H1 (cell line): Measurements from ENCODE around the gene OSTF1. TPM values are rescaled to one million over a fixed set of nuclear protein-coding genes. Genes with fewer than 3 reads are reported as not detected.

Source experiments
- CTCF ChIA-PET: fragments of 300-600 bp; sonication (Branson Sonifier 250); formaldehyde crosslinking; loops from one replicate; lab custom pipeline; 2021; ENCODE audit not compliant: partially characterized antibody; lab: Charles Lee
- POLR2A ChIA-PET: fragments of 300-600 bp; sonication (Branson Sonifier 250); formaldehyde crosslinking; loops from one replicate; lab custom pipeline; 2021; ENCODE audit warnings: inconsistent platforms; ENCODE audit not compliant: partially characterized antibody; lab: Charles Lee
- DNase-seq, 2 experiments: peaks; one replicate each; pipeline versions ENCODE4 v3.0.0 to v3.0.0-alpha.2; 2010 to 2022; ENCODE audit warnings: low spot score in 2 of 2, low read depth in 1 of 2, mixed read lengths in 1 of 2
- FAIRE-seq: peaks from 2 replicates; lab custom pipeline; 2011; peaks lifted over from hg19 to GRCh38; lab: Jason Lieb, UNC
- H2AFZ ChIP-seq: 2 replicates; pipeline ENCODE4 v1.8.1; 2012; ENCODE audit warnings: low read length, inconsistent platforms
- H2AK5ac ChIP-seq: 2 replicates; pipeline ENCODE4 v1.6.1; 2013; ENCODE audit warnings: low read depth, low read length
- H2BK120ac ChIP-seq: replicated peaks from 2 replicates; pipeline ENCODE3; 2013; ENCODE audit warnings: low read depth, low read length, inconsistent platforms
- H2BK12ac ChIP-seq: 2 replicates; pipeline ENCODE4 v1.6.1; 2013; ENCODE audit warnings: low read depth, low read length
- H2BK15ac ChIP-seq: 2 replicates; pipeline ENCODE4 v1.6.1; 2013; ENCODE audit warnings: low read length
- H2BK20ac ChIP-seq: 2 replicates; pipeline ENCODE4 v1.6.1; 2013; ENCODE audit warnings: low read length
- H2BK5ac ChIP-seq: 2 replicates; pipeline ENCODE4 v1.6.1; 2013; ENCODE audit warnings: low read depth, low read length
- H3K14ac ChIP-seq: 2 replicates; pipeline ENCODE4 v1.6.1; 2013; ENCODE audit warnings: inconsistent platforms; ENCODE audit not compliant: insufficient read length
- H3K18ac ChIP-seq: 2 replicates; pipeline ENCODE4 v1.6.1; 2013; ENCODE audit warnings: low read length; ENCODE audit errors: extremely low read depth
- H3K23ac ChIP-seq: 2 replicates; pipeline ENCODE4 v1.6.1; 2013; ENCODE audit warnings: inconsistent platforms; ENCODE audit not compliant: insufficient read length
- H3K23me2 ChIP-seq: 2 replicates; pipeline ENCODE4 v1.6.1; 2013; ENCODE audit warnings: low read depth, low read length
- H3K27ac ChIP-seq: 2 replicates; pipeline ENCODE4 v1.6.1; 2011; ENCODE audit warnings: low read depth, low read length, inconsistent platforms
- H3K27me3 ChIP-seq, 4 experiments: replicated peaks in 1 of 4; 1 replicate in 1 of 4; 2 replicates in 3 of 4; pipeline versions ENCODE4 v1.6.1 to v1.8.1; 2011 to 2013; ENCODE audit warnings: low read length in 3 of 4, mild to moderate bottlenecking in 3 of 4, inconsistent platforms in 2 of 4, mixed read lengths in 2 of 4, moderate library complexity in 1 of 4; ENCODE audit not compliant: control insufficient read depth in 3 of 4, insufficient read depth in 3 of 4; ENCODE audit errors: extremely low read depth in 1 of 4
- H3K36me3 ChIP-seq, 4 experiments: 2 replicates each; pipeline versions ENCODE4 v1.6.1 to v1.8.1; 2011 to 2013; ENCODE audit warnings: mild to moderate bottlenecking in 4 of 4, low read length in 3 of 4, moderate library complexity in 2 of 4, control low read depth in 1 of 4, inconsistent platforms in 1 of 4; ENCODE audit not compliant: insufficient read depth in 4 of 4, control insufficient read depth in 2 of 4
- H3K4ac ChIP-seq: replicated peaks from 2 replicates; pipeline ENCODE3; 2013; ENCODE audit warnings: low read length, low read depth, mixed read lengths, inconsistent platforms; ENCODE audit not compliant: insufficient read length
- H3K4me1 ChIP-seq, 4 experiments: replicated peaks in 1 of 4; 1 replicate in 1 of 4; 2 replicates in 3 of 4; pipeline versions ENCODE4 v1.6.1 to v1.8.1; 2011 to 2013; ENCODE audit warnings: low read length in 3 of 4, inconsistent platforms in 2 of 4, mixed read lengths in 1 of 4; ENCODE audit not compliant: insufficient read depth in 4 of 4, control insufficient read depth in 3 of 4
- H3K4me2 ChIP-seq, 2 experiments: 2 replicates each; pipeline versions ENCODE4 v1.6.1 to v1.8.1; 2011 to 2013; ENCODE audit warnings: low read depth in 2 of 2, low read length in 2 of 2, control low read depth in 1 of 2, inconsistent platforms in 1 of 2, mild to moderate bottlenecking in 1 of 2; ENCODE audit not compliant: insufficient read depth in 1 of 2
- H3K4me3 ChIP-seq, 4 experiments: fragments of 200-600, 300-600 bp in 1 of 4; sonication (generic), shearing (Covaris generic), sonication (Bioruptor Twin) in 1 of 4; 2 replicates each; pipeline versions ENCODE4 v1.5.1 to v1.8.1; 2011 to 2016; ENCODE audit warnings: low read length in 4 of 4, low read depth in 3 of 4, control low read depth in 2 of 4, inconsistent platforms in 2 of 4, mild to moderate bottlenecking in 2 of 4, mixed read lengths in 1 of 4, moderate library complexity in 1 of 4; ENCODE audit not compliant: insufficient read depth in 2 of 4; ENCODE audit errors: extremely low read depth in 1 of 4
- H3K56ac ChIP-seq: replicated peaks from 2 replicates; pipeline ENCODE3; 2013; ENCODE audit warnings: low read depth, mild to moderate bottlenecking, mixed read lengths, low read length, inconsistent platforms; ENCODE audit not compliant: insufficient read length
- H3K79me1 ChIP-seq: 2 replicates; pipeline ENCODE4 v1.6.1; 2013; ENCODE audit warnings: low read depth, low read length, control low read depth
- H3K79me2 ChIP-seq, 2 experiments: 2 replicates each; pipeline versions ENCODE4 v1.6.1 to v1.8.1; 2012 to 2013; ENCODE audit warnings: low read length in 2 of 2, mild to moderate bottlenecking in 2 of 2, inconsistent platforms in 1 of 2; ENCODE audit not compliant: insufficient read depth in 2 of 2, control insufficient read depth in 1 of 2
- H3K9ac ChIP-seq, 4 experiments: replicated peaks in 1 of 4; 1 replicate in 1 of 4; 2 replicates in 3 of 4; pipeline versions ENCODE4 v1.6.1 to v1.8.1; 2011 to 2013; ENCODE audit warnings: low read depth in 3 of 4, low read length in 3 of 4, control low read depth in 2 of 4, mild to moderate bottlenecking in 2 of 4, moderate library complexity in 2 of 4, inconsistent platforms in 1 of 4; ENCODE audit errors: extremely low read depth in 1 of 4
- H3K9me3 ChIP-seq, 2 experiments: 2 replicates each; pipeline versions ENCODE4 v1.6.1 to v1.8.1; 2012 to 2013; ENCODE audit warnings: mild to moderate bottlenecking in 2 of 2, moderate library complexity in 2 of 2, control low read depth in 1 of 2, inconsistent platforms in 1 of 2, low read depth in 1 of 2, low read length in 1 of 2, mixed read lengths in 1 of 2; ENCODE audit not compliant: insufficient read depth in 2 of 2
- H4K20me1 ChIP-seq, 2 experiments: replicated peaks in 1 of 2; 2 replicates each; pipeline versions ENCODE3 to v1.8.1; 2011 to 2013; ENCODE audit warnings: inconsistent platforms in 2 of 2, low read length in 2 of 2, mild to moderate bottlenecking in 1 of 2; ENCODE audit not compliant: insufficient read depth in 2 of 2, control insufficient read depth in 1 of 2
- H4K5ac ChIP-seq: 2 replicates; pipeline ENCODE4 v1.6.1; 2013; ENCODE audit warnings: low read length, low read depth, mixed read lengths, inconsistent platforms; ENCODE audit not compliant: insufficient read length
- H4K8ac ChIP-seq: 2 replicates; pipeline ENCODE4 v1.8.0; 2013; ENCODE audit warnings: mild to moderate bottlenecking, moderate library complexity, low read length, inconsistent platforms; ENCODE audit not compliant: insufficient read depth; ENCODE audit errors: extremely low read depth
- H4K91ac ChIP-seq: replicated peaks from 2 replicates; pipeline ENCODE3; 2013; ENCODE audit warnings: low read length, mixed read lengths, inconsistent platforms; ENCODE audit not compliant: insufficient read length
- ATF2 ChIP-seq: IDR thresholded peaks from 2 replicates; pipeline ENCODE4 v1.6.1; 2012; ENCODE audit warnings: low read length, inconsistent platforms
- HDAC6 ChIP-seq: IDR thresholded peaks from one replicate; pipeline ENCODE4 v1.7.1; 2012; ENCODE audit warnings: low read depth, mild to moderate bottlenecking, inconsistent platforms, low read length, moderate library complexity
- KDM1A ChIP-seq: fragments of 200-600, 300-600 bp; sonication (generic); IDR thresholded peaks from 2 replicates; pipeline ENCODE4 v1.7.1; 2016; ENCODE audit warnings: mild to moderate bottlenecking, low read length, borderline replicate concordance
- KDM5A ChIP-seq: fragments of 200-600 bp; IDR thresholded peaks from 2 replicates; pipeline ENCODE4 v1.7.1; 2012; ENCODE audit warnings: mild to moderate bottlenecking, low read length, inconsistent platforms, mixed read lengths
- MAFK ChIP-seq: IDR thresholded peaks from 2 replicates; pipeline ENCODE4 v1.6.1; 2012; ENCODE audit warnings: low read depth, mild to moderate bottlenecking, improper control_type of control experiment, low read length
- POLR2A ChIP-seq, 2 experiments: IDR thresholded peaks; 1 replicate in 1 of 2; 2 replicates in 1 of 2; pipeline ENCODE4 v1.6.1; 2011; ENCODE audit warnings: low read depth in 2 of 2, low read length in 2 of 2, mild to moderate bottlenecking in 2 of 2; ENCODE audit errors: control extremely low read depth in 1 of 2
- RFX5 ChIP-seq: IDR thresholded peaks from 2 replicates; pipeline ENCODE4 v1.6.1; 2011; ENCODE audit warnings: low read depth, low read length, improper control_type of control experiment, borderline replicate concordance
- RNF2 ChIP-seq: fragments of 200-900, 300-1000 bp; sonication (generic); IDR thresholded peaks from 2 replicates; pipeline ENCODE4 v1.7.1; 2016; ENCODE audit warnings: borderline replicate concordance, low read depth, mild to moderate bottlenecking, antibody characterized with exemption, low read length; ENCODE audit not compliant: poor library complexity, severe bottlenecking; ENCODE audit errors: missing control alignments
- SIN3A ChIP-seq, 2 experiments: IDR thresholded peaks in 1 of 2; conservative IDR thresholded peaks in 1 of 2; 2 replicates each; pipeline ENCODE4 v1.6.1; 2011 to 2012; ENCODE audit warnings: low read length in 2 of 2, improper control_type of control experiment in 1 of 2, low read depth in 1 of 2, mild to moderate bottlenecking in 1 of 2
- SIRT6 ChIP-seq: IDR thresholded peaks from one replicate; pipeline ENCODE4 v1.7.1; 2012; ENCODE audit warnings: low read length, inconsistent platforms
- SIX5 ChIP-seq: IDR thresholded peaks from 2 replicates; pipeline ENCODE4 v1.6.1; 2011; ENCODE audit warnings: mild to moderate bottlenecking, low read depth, low read length
- SUZ12 ChIP-seq: fragments of 200-600 bp; sonication (generic); IDR thresholded peaks from 2 replicates; pipeline ENCODE4 v1.6.1; 2012; ENCODE audit warnings: mild to moderate bottlenecking, inconsistent platforms, low read length, moderate library complexity, mixed read lengths
- TCF12 ChIP-seq: IDR thresholded peaks from 2 replicates; pipeline ENCODE4 v1.6.1; 2011; ENCODE audit warnings: low read depth, mild to moderate bottlenecking, low read length
- WGBS, 2 experiments: shearing (Covaris generic) in 1 of 2; methylation state at CpG; one replicate each; pipeline versions ENCODE4 v1.1.6 to v1.1.7; 2013 to 2015; ENCODE audit warnings: low lambda C conversion rate in 2 of 2, mixed read lengths in 2 of 2, inconsistent platforms in 1 of 2, low coverage in 1 of 2, missing lambda C conversion rate in 1 of 2; ENCODE audit not compliant: insufficient replicate concordance in 2 of 2, insufficient coverage in 1 of 2, insufficient read length in 1 of 2; ENCODE audit errors: extremely low coverage in 1 of 2, missing lambda C conversion rate in 1 of 2; 5-methylcytosine and 5-hydroxymethylcytosine counted together
- polyA plus RNA-seq, 7 experiments: library from polyadenylated mRNA; depleted of rRNA in 3 of 7; stranded (reverse) in 5 of 7; unstranded in 2 of 7; fragments of >200 nt in 5 of 7; fragments of 200-250 nt in 2 of 7; gene quantifications; 1 replicate in 5 of 7; 2 replicates in 1 of 7; 4 replicates in 1 of 7; pipeline versions ENCODE4 v1.2.1 to v1.2.3, GENCODE V29; 2011 to 2013; ENCODE audit warnings: missing spikeins in 2 of 7, mixed read lengths in 2 of 7
- total RNA-seq: library from RNA; stranded (reverse); fragmentation: NEBNext Ultra II Directional; extraction: Animal tissue kit (Norgen Biotek cat#: 25700); gene quantifications from 2 replicates; pipeline ENCODE4 v1.2.1, GENCODE V29; 2021

Gene OSTF1
- total and polyA plus RNA-seq, 2 of the 8 experiments (the other 6 are each of a cell fraction or from before 2014, with no cell fraction given), result 5.0 to 18.9 TPM

GRCh38 chr9:75039801-75040200, 48.5 kb upstream of the OSTF1 start:
- Histone ChIP-seq H2BK20ac (no peak overlapping the region), H3K36me3 (no peaks in the 10 kb centered on the region), H2BK120ac (no peak overlapping the region), H3K9me3 (no peaks in the 10 kb centered on the region), H4K20me1 (no peaks in the 10 kb centered on the region), H3K14ac (no peak overlapping the region), H3K56ac (no peak overlapping the region), H3K27ac (no peak overlapping the region), H2BK5ac (no peak overlapping the region), H2AFZ (no peak overlapping the region), H4K91ac (no peak overlapping the region), H2BK15ac (no peak overlapping the region), H4K5ac (no peak overlapping the region), H3K4me2 (no peak overlapping the region), H2BK12ac (no peak overlapping the region), H3K18ac (no peak overlapping the region), H4K8ac (no peak overlapping the region), H3K9ac (no peak overlapping the region), H3K79me1 (no peaks in the 10 kb centered on the region), H3K23ac (no peak overlapping the region), H3K27me3 (no peaks in the 10 kb centered on the region), H3K4me1 (no peaks in the 10 kb centered on the region), H3K23me2 (peaks cover 2% of the 10 kb centered on the region; the same call in 1 of the 2 replicates), H3K79me2 (no peaks in the 10 kb centered on the region), H3K4me3 (no peak overlapping the region), H3K4ac (no peak overlapping the region), H2AK5ac (no peak overlapping the region; the same call in 1 of the 2 replicates)
- FAIRE-seq (no peak), DNase-seq (no peak)
- WGBS, 2 experiments, result 91% methylated on average over 3 of the region's 3 CpGs; no CpG with 5 or more reads in 1 of the 2 experiments
- ChIA-PET POLR2A (no interaction called here), CTCF (interaction anchor here (0.8 kb wide), 1 partner anchor 165 kb away, joined by 5 read pairs; no protein-coding TSS in a partner anchor)
- TF ChIP-seq TCF12, result no peak
- no peak for TF ChIP-seq HDAC6
- no peak for TF ChIP-seq KDM5A
- no peak for TF ChIP-seq KDM1A
- TF ChIP-seq SIRT6, result no peak
- TF ChIP-seq ATF2, result no peak
- TF ChIP-seq SIN3A (conservative IDR thresholded peaks at IDR 0.05 in 1 of 2, IDR thresholded peaks at IDR 0.05 in 1 of 2; ENCODE audit: low read depth in 1 of 2, low read length in 2 of 2), result no peak
- TF ChIP-seq RNF2, result no peak
- TF ChIP-seq RFX5, result no peak
- TF ChIP-seq MAFK, result no peak
- no peak for TF ChIP-seq POLR2A (IDR thresholded peaks at IDR 0.05; ENCODE audit: control extremely low read depth in 1 of 2, low read depth in 2 of 2, low read length in 2 of 2)
- TF ChIP-seq SIX5, result no peak
- no peak for TF ChIP-seq SUZ12
